HFFc6 (cell line): ENCODE results near the gene SMTNL2. TPM values are rescaled to one million over a fixed set of nuclear protein-coding genes. Genes with fewer than 3 reads are reported as not detected.
"Not testable (repeated sequence)": the region's sequence is repeated elsewhere in the genome, so short reads cannot be mapped to it uniquely, and the experiment has no call there.

Experiments used
- DNase-seq: peaks from one replicate; pipeline ENCODE4 v3.0.0-alpha.2; 2018
- H3K27ac Mint-ChIP-seq: 2 replicates; pipeline ENCODE4 v1.8.0; 2020; ENCODE audit warnings: mild to moderate bottlenecking, mixed read lengths
- H3K27me3 Mint-ChIP-seq: 2 replicates; pipeline ENCODE4 v1.8.0; 2021; ENCODE audit warnings: mild to moderate bottlenecking, moderate library complexity, mixed read lengths; ENCODE audit not compliant: insufficient read depth
- H3K36me3 Mint-ChIP-seq: 2 replicates; pipeline ENCODE4 v1.8.0; 2021; ENCODE audit warnings: low read depth, mixed read lengths
- H3K4me1 Mint-ChIP-seq: 2 replicates; pipeline ENCODE4 v1.8.0; 2020; ENCODE audit warnings: low read depth, mixed read lengths
- H3K4me3 Mint-ChIP-seq: 2 replicates; pipeline ENCODE4 v1.8.0; 2020; ENCODE audit warnings: mild to moderate bottlenecking, moderate library complexity, mixed read lengths
- H3K9me3 Mint-ChIP-seq: 2 replicates; pipeline ENCODE4 v1.8.0; 2020; ENCODE audit warnings: mild to moderate bottlenecking, mixed read lengths
- CTCF ChIP-seq: fragments of 200-600 bp; sonication (generic); IDR thresholded peaks from 2 replicates; pipeline ENCODE4 v1.5.0; 2021; ENCODE audit warnings: antibody characterized with exemption, mild to moderate bottlenecking
- total RNA-seq, 6 experiments: library from RNA; stranded (reverse); fragmentation: NEBNext Ultra II Directional; extraction: Animal tissue kit (Norgen Biotek cat#: 25700); gene quantifications; 2 replicates in 1 of 6; 3 replicates in 5 of 6; pipeline ENCODE4 v1.2.3, GENCODE V29; 2021

Gene SMTNL2
- total RNA-seq, 6 experiments from 2014 or later: not detected

- peaks cover 49% of the 10 kb centered on the region for H3K27me3 Mint-ChIP-seq
- no peak overlapping the region for H3K27ac Mint-ChIP-seq
- H3K4me3 Mint-ChIP-seq: no peak overlapping the region
- H3K9me3 Mint-ChIP-seq: no peaks in the 10 kb centered on the region
- no peak for DNase-seq
- TF ChIP-seq CTCF: no peak; the same call in 1 of the 2 replicates
- no peaks in the 10 kb centered on the region for H3K36me3 Mint-ChIP-seq
- no peaks in the 10 kb centered on the region for H3K4me1 Mint-ChIP-seq
Observed at GRCh38 chr17:4594931-4595684, 10.8 kb downstream of the SMTNL2 start.

GRCh38 chr17:4595685-4596342, 11.5 kb downstream of the SMTNL2 start:
- H3K27ac Mint-ChIP-seq, H3K36me3 Mint-ChIP-seq, H3K9me3 Mint-ChIP-seq, H3K4me1 Mint-ChIP-seq, DNase-seq, H3K4me3 Mint-ChIP-seq: not testable (repeated sequence)
- H3K27me3 Mint-ChIP-seq: peaks cover 48% of the 10 kb centered on the region

- H3K27me3 Mint-ChIP-seq: peaks cover 49% of the 10 kb centered on the region
- H3K27ac Mint-ChIP-seq: no peak overlapping the region
- H3K4me3 Mint-ChIP-seq: no peak overlapping the region
- TF ChIP-seq CTCF: no peak
- no peaks in the 10 kb centered on the region for H3K4me1 Mint-ChIP-seq
- no peaks in the 10 kb centered on the region for H3K36me3 Mint-ChIP-seq
- H3K9me3 Mint-ChIP-seq: no peaks in the 10 kb centered on the region
- DNase-seq: no peak
Observed at GRCh38 chr17:4596636-4597380, 12.5 kb downstream of the SMTNL2 start.

- Mint-ChIP-seq H3K27ac (no peak overlapping the region), H3K27me3 (peaks cover 40% of the 10 kb centered on the region), H3K36me3 (no peaks in the 10 kb centered on the region), H3K4me1 (no peaks in the 10 kb centered on the region), H3K4me3 (no peak overlapping the region), H3K9me3 (no peaks in the 10 kb centered on the region)
- no peak for TF ChIP-seq CTCF
- no peak for DNase-seq
Observed at GRCh38 chr17:4597975-4598374, 13.6 kb downstream of the SMTNL2 start.

GRCh38 chr17:4598776-4599504, 14.6 kb downstream of the SMTNL2 start:
- Mint-ChIP-seq H3K9me3 (no peaks in the 10 kb centered on the region), H3K4me1 (no peaks in the 10 kb centered on the region), H3K27ac (no peak overlapping the region), H3K27me3 (peaks cover 38% of the 10 kb centered on the region), H3K36me3 (no peaks in the 10 kb centered on the region), H3K4me3 (no peak overlapping the region)
- TF ChIP-seq CTCF: no peak
- DNase-seq: no peak
